A549 (cell line): Measurements from ENCODE around the gene ANHX.

Experiments used
- BHLHE40 ChIP-seq: IDR thresholded peaks from 2 replicates; pipeline ENCODE4 v1.6.1; 2012; ENCODE audit warnings: low read depth, low read length, inconsistent platforms
- CBX2 ChIP-seq: fragments of 200-600 bp; sonication (generic); IDR thresholded peaks from 2 replicates; pipeline ENCODE4 v1.6.1; 2016; ENCODE audit warnings: low read depth, mild to moderate bottlenecking, borderline replicate concordance
- CBX8 ChIP-seq: fragments of 200-600 bp; sonication (generic); IDR thresholded peaks from 2 replicates; pipeline ENCODE4 v1.6.1; 2016
- ELK1 ChIP-seq: fragments of 150-350 bp; IDR thresholded peaks from 2 replicates; pipeline ENCODE4 v1.6.1; 2014; ENCODE audit warnings: low read depth, mild to moderate bottlenecking, low read length
- EP300 ChIP-seq, 2 experiments: fragments of >200 bp; sonication (Bioruptor Twin); formaldehyde crosslinking; IDR thresholded peaks; 2 replicates in 1 of 2; 3 replicates in 1 of 2; pipeline ENCODE4 v1.6.1; 2016 to 2017
- GATA3 ChIP-seq: IDR thresholded peaks from 2 replicates; pipeline ENCODE4 v1.6.1; 2012; ENCODE audit warnings: borderline replicate concordance
- HMGXB4 ChIP-seq: fragments of 250-450 bp; sonication (Bioruptor Pico); IDR thresholded peaks from 2 replicates; pipeline ENCODE4 v1.5.0; 2021; ENCODE audit warnings: mild to moderate bottlenecking, moderate library complexity, borderline replicate concordance
- MAFK ChIP-seq: fragments of 450-650 bp; IDR thresholded peaks from 2 replicates; pipeline ENCODE4 v1.6.1; 2014; ENCODE audit not compliant: partially characterized antibody
- POLR2A ChIP-seq: IDR thresholded peaks from 2 replicates; pipeline ENCODE4 v1.6.1; 2012; ENCODE audit warnings: mild to moderate bottlenecking, low read length
- RAD21 ChIP-seq, 2 experiments: fragments of >200 bp in 1 of 2; sonication (Bioruptor Twin) in 1 of 2; formaldehyde crosslinking in 1 of 2; IDR thresholded peaks in 1 of 2; conservative IDR thresholded peaks in 1 of 2; 2 replicates in 1 of 2; 3 replicates in 1 of 2; pipeline ENCODE4 v1.6.1; 2012 to 2018; ENCODE audit warnings: inconsistent platforms in 1 of 2
- RCOR1 ChIP-seq: fragments of 150-350 bp; IDR thresholded peaks from 2 replicates; pipeline ENCODE4 v1.6.1; 2014; ENCODE audit warnings: antibody characterized with exemption, low read length, low read depth
- REST ChIP-seq: fragments of 200-600 bp; sonication (generic); IDR thresholded peaks from 2 replicates; pipeline ENCODE4 v1.6.1; 2016; ENCODE audit warnings: antibody characterized with exemption, mild to moderate bottlenecking, moderate library complexity
- SMC3 ChIP-seq: fragments of >200 bp; sonication (Bioruptor Twin); formaldehyde crosslinking; IDR thresholded peaks from 3 replicates; pipeline ENCODE4 v1.6.1; 2018; ENCODE audit warnings: inconsistent platforms
- TF ChIP-seq, protein P1 (sequence below): fragments of >200 bp; sonication (Bioruptor Twin); formaldehyde crosslinking; IDR thresholded peaks from 3 replicates; pipeline ENCODE4 v1.5.1; 2016

DNA sequence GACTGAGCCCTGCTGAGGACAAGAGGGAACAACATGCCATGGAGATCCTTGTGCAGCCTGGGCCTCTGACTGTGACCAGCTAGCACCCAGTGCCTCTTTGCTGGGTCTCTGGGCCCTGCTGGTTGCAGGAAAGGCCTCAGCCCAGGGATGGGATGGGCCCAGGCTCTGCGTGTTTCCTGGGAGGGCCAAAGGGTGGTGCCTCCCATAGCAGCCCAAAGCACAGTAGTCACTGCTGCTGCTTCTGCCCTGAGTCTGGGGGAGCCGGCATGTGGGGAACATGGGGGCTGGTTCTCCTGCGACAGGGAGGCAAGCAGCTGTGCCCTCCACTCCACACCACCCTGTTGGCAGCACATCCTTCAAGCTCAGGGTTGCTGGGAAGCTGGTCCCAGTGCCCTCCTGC, 18.5 kb downstream of the ANHX start:
- TF ChIP-seq POLR2A (no peak), RCOR1 (no peak), BHLHE40 (no peak), CBX8 (no peak), RAD21 (conservative IDR thresholded peaks at IDR 0.05 in 1 of 2, IDR thresholded peaks at IDR 0.05 in 1 of 2) (no peak), ELK1 (no peak), SMC3 (no peak), EP300 (IDR thresholded peaks at IDR 0.05) (no peak), REST (no peak), GATA3 (no peak), HMGXB4 (CRISPR knock-in tag) (no peak), CBX2 (no peak), MAFK (no peak)
- TF ChIP-seq, protein P1, sequence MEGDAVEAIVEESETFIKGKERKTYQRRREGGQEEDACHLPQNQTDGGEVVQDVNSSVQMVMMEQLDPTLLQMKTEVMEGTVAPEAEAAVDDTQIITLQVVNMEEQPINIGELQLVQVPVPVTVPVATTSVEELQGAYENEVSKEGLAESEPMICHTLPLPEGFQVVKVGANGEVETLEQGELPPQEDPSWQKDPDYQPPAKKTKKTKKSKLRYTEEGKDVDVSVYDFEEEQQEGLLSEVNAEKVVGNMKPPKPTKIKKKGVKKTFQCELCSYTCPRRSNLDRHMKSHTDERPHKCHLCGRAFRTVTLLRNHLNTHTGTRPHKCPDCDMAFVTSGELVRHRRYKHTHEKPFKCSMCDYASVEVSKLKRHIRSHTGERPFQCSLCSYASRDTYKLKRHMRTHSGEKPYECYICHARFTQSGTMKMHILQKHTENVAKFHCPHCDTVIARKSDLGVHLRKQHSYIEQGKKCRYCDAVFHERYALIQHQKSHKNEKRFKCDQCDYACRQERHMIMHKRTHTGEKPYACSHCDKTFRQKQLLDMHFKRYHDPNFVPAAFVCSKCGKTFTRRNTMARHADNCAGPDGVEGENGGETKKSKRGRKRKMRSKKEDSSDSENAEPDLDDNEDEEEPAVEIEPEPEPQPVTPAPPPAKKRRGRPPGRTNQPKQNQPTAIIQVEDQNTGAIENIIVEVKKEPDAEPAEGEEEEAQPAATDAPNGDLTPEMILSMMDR, result no peak
